SH-SY5Y (cell line): ENCODE results near the gene DNAH9.

Experiments
- GATA2 ChIP-seq: IDR thresholded peaks from 2 replicates; pipeline ENCODE4 v1.6.1; 2011; ENCODE audit warnings: mild to moderate bottlenecking, low read depth, low read length
- GATA3 ChIP-seq: IDR thresholded peaks from 2 replicates; pipeline ENCODE4 v1.6.1; 2011; ENCODE audit warnings: low read depth, mild to moderate bottlenecking, low read length, moderate library complexity

The DNAH9 gene

DNA sequence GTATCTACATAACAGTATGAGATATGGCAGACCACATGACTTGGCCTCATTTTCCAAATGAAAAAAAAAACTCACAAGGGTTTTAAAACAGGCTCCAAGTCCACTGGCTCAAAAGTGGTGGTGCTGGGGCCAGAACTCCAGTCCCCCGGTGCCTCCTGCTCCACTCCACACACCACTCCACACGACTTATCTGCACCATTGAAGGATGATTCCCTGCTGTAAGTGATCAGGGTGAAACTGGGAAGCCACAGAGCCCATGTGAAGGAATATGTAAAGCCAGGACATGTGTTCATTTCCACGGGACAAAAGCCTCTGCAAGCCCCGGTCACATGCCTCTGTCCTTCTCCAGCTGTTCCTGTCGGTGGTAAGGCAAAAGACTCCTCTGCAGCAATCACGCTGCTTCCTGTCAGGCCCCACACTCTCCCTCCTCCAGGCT, 301.8 kb downstream of the DNAH9 start:
- no peak for TF ChIP-seq GATA3
- TF ChIP-seq GATA2 = no peak

DNA sequence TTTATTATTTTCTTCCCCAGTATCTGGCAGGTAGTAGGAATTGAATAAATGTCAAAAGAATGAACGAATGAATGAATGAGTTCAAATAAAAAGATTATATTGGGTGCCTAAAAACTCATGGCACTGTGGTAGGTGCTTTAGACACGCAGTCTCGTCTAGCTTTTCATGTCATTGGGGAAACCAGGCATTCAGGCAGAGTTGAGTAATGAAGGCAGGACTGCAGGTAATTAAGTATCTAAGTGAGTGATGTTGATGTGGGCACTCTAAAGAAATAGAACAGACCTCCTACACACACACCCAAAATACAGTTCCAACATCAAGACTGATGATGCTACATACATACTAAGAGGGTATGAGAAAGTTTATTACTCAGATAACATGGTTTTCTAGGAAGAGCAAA, 302.4 kb downstream of the DNAH9 start:
- no peak for TF ChIP-seq GATA2

DNA sequence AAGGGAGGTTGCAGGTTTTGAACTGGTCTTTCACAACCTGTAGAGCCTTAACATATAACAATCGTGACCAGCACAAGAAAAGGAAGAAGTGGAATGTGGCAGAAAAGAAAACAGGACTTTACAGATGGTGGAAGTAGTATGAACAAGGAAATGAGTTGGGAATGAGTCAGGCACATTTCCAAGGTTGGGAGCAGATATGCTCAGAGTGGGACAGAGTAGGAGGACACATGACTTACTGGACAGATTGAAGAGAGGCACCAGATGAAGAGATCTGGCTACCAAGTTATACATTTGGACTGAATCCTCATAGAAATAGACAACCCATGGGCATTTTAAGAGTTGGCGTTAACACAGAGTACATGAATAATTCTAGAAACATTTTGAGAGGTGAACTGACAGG, 303.7 kb downstream of the DNAH9 start:
- no peak for TF ChIP-seq GATA3
- TF ChIP-seq GATA2 = no peak

DNA sequence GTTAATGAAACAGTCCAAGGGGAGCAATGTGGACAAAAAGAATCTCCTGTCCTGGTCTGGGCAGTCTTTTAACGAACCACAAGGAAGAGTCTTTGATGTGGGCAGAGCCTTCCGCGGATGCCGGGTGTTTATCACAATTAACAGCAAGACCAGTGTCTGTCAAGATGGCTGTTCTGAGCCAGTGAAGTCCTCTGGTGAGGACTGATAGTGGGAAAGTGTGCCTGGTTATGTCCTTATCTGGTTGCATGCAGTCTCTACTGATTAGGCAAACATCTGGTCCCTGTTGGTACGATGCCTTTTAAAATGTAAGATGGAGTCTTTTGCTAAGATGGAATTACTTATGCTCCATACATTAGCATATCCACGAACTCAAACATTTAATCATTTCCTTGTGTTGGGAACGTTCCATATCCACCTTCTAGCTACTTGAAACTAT, 310.5 kb downstream of the DNAH9 start:
- TF ChIP-seq GATA2 (no peak), GATA3 (no peak)

DNA sequence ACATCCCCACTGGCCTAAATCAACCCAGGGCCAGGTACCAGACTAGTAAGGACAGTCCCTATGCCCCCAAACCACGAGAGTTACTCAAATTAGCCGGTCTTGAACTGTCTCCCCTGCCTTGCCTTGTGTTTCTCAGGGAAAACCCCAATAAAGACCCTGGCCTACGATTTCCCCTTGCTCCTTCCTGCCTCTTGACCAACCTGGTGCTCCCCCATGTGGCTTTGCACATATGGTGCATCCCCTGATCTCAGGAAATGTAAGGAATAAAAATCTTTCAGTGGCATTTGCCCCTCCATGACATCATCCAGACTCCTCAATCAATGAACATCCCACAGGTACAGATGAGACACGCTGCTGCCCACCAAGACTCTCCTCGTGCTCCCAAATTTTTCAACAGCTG, 311.1 kb downstream of the DNAH9 start:
- TF ChIP-seq GATA3 (no peak), GATA2 (no peak)

DNA sequence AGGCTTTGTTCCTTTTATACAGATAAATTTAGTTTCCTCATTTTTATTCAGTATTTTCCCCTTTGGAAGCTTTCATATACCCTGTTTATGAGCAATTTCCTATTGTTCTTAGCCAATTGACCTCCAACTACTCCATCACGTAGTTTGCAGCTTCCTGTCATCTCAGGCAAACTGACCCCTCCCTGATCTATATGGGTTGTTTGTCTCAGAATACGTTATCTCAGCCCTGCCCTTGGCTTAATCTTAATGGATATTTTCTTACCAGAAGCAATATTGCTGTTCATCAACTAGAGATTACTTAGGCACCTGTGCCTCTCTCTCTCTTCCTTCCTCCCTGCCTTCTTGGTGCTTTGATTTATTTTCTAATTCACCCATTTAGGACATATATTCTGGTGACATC, 317.8 kb downstream of the DNAH9 start:
- TF ChIP-seq GATA3 (no peak), GATA2 (no peak)

DNA sequence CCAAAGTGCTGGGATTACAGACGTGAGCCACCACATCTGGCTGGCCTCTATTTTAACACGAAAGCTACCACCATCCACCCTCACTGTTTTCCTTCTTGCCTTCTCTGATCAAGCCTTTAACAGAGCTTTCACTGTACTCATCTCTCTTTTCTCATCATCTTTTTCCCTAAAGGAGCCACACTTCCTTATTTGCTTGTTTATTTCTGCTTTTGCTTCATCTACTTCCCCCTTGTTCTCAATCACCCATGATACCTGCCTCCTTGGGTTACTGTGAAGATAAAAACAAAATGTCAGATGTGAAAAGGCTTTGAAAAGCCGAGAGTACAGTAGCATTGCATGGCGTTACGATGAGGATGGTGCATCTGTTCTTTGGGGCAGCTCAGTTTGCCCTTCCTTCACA, 319.1 kb downstream of the DNAH9 start:
- TF ChIP-seq GATA2 (no peak), GATA3 (no peak)

DNA sequence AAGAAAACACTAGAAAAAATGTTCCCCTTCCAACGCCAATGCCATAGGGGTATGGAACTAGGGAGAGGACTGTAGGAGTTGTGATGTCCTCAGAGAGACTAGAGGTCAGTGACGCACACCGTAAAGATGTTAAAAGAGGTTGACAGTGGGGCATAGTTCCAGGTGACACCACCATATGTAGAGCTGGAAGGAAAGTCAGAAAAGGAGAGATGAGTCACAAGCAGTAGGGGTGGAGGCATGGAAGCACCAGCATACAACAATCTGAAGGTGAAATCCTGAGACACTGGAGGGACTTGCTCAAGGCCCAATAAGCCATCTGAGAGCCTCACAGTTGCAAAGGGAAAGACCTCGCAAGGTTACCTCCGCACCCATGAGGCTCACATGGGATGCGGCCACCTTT, 323.0 kb downstream of the DNAH9 start:
- TF ChIP-seq GATA3 (no peak), GATA2 (no peak)

DNA sequence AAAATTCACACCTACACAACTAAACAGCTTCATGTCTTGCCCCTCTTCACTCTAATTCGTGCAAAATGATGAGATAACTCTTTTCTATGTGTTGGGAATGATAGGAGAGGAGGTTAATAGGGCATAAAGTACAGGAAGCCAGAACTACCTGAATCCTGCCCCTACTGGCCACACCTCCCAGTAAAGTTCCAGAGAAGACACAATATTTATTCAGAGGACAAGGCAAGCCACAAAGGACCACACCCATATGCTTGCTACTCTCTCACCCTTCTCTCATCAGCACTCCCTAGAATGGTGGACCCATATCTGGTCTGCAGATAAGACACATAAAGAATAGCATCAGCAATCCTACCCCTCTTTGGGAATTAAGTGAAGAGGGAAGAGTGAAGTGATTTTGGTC, 324.4 kb downstream of the DNAH9 start:
- no peak for TF ChIP-seq GATA3
- no peak for TF ChIP-seq GATA2

DNA sequence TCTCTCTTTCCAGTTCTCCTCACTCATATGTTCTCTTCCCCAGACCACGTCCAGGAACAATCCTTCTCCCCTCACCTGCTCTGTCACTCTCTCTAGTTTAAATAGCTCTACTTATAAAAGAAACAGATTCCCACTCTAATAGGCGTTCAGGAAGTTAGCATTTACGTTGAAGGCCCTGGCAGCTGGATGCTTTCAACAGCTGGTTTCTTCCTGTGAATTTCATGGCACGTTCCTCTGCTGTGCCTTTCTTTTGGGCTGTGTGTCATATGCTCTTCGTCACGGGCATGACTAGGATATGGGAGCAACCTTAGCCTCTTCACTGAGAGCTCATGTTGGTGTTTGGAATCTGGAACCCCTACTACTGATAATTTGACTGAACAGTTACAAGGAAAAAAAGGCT, 325.8 kb downstream of the DNAH9 start:
- TF ChIP-seq GATA3 = no peak
- TF ChIP-seq GATA2 = no peak

DNA sequence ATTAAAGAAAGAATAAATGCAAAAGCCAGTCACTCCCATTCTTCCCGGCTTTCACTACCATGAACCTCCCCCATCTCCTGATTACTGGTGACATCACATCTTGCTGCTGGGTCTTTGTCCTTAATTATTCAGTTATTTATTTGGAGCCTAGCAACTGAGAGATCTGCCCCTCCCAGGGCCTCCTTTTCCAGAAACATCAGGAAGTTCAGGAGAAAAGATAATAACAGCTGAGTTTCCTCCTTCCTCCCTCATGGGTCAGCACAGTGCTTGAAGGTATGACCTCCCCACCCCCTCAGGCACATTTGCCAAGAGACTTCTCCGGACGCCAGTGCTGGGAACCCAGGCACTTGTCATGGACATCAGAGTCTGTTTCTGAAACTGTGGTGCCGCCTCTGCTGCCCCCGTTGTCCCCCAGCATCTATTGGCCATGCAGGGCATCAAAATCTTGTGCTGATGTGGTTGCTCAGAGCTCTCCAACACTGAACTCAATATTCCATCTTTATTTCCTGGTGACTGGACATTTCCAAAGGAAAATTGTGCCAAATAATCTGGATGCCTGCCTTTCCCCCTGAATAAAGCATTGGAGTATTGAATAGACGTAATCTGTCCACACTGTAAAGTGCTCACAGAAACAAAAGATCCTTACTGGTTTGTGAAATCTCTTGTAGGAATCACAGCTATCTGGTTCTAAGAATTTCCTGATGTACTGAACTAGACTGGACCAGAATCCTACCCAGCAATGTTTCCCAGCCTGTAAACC, 327.2 kb downstream of the DNAH9 start:
- TF ChIP-seq GATA3 (no peak), GATA2 (no peak)

DNA sequence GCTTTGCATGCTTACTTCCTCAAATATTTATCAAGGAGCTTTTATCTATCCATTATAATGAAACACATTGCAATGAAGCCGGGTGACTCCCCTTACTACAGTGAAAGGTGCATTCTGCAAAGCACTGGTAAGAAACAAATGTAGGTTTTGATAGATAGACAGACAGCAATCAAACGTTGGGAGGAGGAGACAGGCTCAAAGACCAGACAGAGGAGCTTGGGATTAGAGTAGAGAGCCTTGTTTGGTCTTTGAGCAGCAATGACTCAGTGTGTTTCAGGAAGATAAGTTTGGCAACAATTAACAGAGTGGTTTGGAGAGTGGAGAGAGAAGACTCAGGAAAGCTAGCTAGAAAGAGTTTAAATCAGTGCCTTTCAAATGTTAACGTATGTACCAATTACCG, 330.2 kb downstream of the DNAH9 start:
- no peak for TF ChIP-seq GATA2
- no peak for TF ChIP-seq GATA3

DNA sequence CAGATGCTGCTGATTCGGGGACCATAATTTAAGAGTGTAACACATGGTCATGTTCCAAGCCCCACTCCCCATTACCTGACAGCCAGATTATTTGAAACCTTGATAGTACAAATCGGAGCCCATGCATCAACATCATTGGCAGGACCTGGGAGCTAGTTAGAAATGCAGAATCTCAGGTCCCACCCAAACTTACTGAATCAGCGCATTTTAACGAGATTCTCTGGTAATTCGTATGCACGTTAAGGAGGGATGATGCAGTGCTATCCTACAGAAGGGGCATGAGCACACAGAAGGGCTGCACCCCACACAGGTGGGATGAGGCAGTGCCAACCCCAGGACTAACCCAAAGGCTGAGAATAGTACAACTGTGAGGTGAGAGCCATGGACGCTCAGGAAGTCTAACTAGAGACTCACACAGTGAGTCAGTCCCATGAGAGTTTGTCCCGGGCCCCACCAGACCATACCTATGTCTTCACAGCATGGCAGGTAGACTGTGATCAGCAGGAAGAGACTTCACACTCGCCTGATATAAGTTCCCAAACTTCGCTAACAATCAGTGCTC, 334.1 kb downstream of the DNAH9 start:
- no peak for TF ChIP-seq GATA2
- TF ChIP-seq GATA3 = no peak

DNA sequence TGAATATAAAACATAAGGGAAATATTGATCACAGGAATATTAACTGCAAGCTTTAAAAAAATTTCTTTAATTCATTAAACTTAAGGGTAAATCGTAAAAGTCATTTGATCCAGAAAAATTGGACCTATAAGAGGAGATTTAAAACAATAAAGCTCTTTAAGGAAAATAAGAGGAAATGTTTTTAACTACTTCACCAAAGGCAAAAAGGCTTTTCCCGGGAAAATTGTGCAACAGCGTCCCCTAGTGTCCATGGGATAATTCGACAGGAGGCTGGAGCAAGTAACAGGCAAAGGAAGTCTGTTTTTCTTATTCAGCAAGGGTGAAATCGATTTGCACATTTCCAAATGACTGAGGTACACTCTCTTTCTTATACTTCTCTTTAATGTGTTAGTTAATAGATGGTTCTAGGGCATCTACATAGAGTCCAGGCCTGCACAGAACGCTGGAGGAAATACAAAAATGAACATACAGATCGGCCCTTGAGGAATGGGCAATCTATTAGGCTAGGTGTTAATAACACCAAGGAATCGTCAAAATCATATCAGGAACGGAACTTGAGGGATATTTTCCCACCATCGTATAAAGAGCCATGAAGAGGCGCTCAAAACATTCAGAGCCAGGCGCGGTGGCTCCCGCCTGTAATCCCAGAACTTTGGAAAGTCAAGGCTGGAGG, 337.6 kb downstream of the DNAH9 start:
- TF ChIP-seq GATA3 = no peak
- no peak for TF ChIP-seq GATA2

DNA sequence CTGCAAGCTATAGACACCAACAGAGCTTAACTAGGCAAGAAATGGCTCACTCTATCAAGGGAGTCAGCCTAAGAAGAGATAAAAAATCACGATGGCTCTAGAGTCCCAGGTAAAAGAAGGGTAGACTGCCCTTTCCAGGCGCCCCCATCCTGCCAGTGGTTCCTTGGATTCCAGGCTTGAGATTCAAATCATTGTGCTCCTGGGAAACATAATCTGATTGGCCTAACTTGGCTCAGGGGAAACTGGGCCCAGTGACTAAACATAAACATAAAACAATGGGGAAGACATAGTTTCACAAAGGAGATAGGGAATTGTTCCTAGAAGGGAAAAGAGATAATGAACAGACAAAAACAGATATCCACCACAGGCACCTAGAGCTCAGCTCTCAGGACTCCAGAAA, 342.6 kb downstream of the DNAH9 start:
- TF ChIP-seq GATA3 (no peak), GATA2 (no peak)

DNA sequence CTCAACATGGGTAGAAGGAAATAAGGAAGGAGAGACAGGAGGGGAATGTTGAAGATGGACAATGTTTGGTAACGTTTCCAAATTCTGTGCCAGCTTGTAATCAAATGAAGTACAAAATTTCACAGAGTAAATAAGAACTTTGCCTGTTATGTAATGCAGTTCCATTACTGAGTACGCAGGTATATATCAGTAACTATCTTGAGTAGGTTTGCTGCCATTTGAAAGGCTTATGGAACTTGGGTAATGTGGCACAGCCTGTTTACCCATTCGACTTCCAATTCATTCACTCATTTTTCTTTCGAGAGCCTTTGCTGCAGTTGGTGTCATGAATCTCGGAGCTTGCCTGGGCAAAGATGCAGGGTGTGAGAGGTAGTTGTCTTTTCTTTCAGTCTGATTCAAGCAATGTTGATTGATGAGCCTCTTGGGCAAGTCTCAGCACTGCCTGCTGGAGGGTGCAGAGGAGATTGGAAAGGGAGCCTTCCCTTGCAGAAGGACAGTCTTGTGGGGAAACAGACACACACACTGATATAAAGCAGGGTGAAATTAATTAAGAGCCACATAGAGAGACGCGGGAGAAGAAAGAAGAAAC, 345.6 kb downstream of the DNAH9 start:
- TF ChIP-seq GATA2 = no peak
- no peak for TF ChIP-seq GATA3
